Measurements from ENCODE around the gene TMEM60. TPM values are rescaled to one million over a fixed set of nuclear protein-coding genes. Genes with fewer than 3 reads are reported as not detected.

TMEM60 gene
- total and polyA plus RNA-seq, 2 donors (not counting 3 experiments of a cell fraction or from before 2014, with no cell fraction given), result 15.8 to 19.5 TPM

GRCh38 chr7:77765481-77765880 is 32.8 kb downstream of the TMEM60 start:
- no peak overlapping the region for H3K27ac ChIP-seq (ENCODE audit: insufficient read depth, low read depth, low read length)
- no peaks in the 10 kb centered on the region for H3K4me1 ChIP-seq (ENCODE audit: control insufficient read depth, extremely low read depth, insufficient read depth, low read length)
- H3K9me1 ChIP-seq (replicated peaks; ENCODE audit: control insufficient read depth, extremely low read depth, insufficient read depth, low read length), result no peaks in the 10 kb centered on the region
- TF ChIP-seq POLR2AphosphoS5 (IDR thresholded peaks at IDR 0.05; ENCODE audit: insufficient read depth, low read depth, low read length) (no peak), JUN (IDR thresholded peaks at IDR 0.05; ENCODE audit: borderline replicate concordance, insufficient read depth, insufficient read length, low read depth) (no peak), CTCF (IDR thresholded peaks at IDR 0.05; ENCODE audit: extremely low read depth in 1 of 2, insufficient read depth in 1 of 2, low read depth in 1 of 2, low read length in 2 of 2) (no peak), EZH2 (IDR thresholded peaks at IDR 0.05; ENCODE audit: borderline replicate concordance, low read depth, low read length, severe bottlenecking) (no peak), POLR2A (IDR thresholded peaks at IDR 0.05; ENCODE audit: low read depth, low read length) (no peak), FOS (IDR thresholded peaks at IDR 0.05; ENCODE audit: borderline replicate concordance, insufficient read depth, low read length) (no peak), MAX (IDR thresholded peaks at IDR 0.05; ENCODE audit: insufficient read depth, insufficient read length) (no peak), MYC (IDR thresholded peaks at IDR 0.05; ENCODE audit: low read depth, low read length) (no peak), GATA2 (IDR thresholded peaks at IDR 0.05; ENCODE audit: insufficient read depth, insufficient read length, low read depth, low read length) (no peak)
- ChIA-PET POLR2A (no interaction called here), CTCF (interaction anchor here (1.0 to 2.7 kb wide), 3 partner anchors 8 to 274 kb away, joined by 3 to 10 read pairs (median 4); no protein-coding TSS in a partner anchor)
- H3K4me3 ChIP-seq (replicated peaks in 1 of 3; ENCODE audit: insufficient read depth in 1 of 3, low read depth in 1 of 3, low read length in 3 of 3), result no peak overlapping the region
- FAIRE-seq (no peak), DNase-seq (ENCODE audit: low read depth, low spot score) (no peak)
- no peak overlapping the region for H3K4me2 ChIP-seq (ENCODE audit: insufficient read depth, low read length)
- H3K36me3 ChIP-seq (ENCODE audit: control insufficient read depth in 2 of 2, extremely low read depth in 1 of 2, insufficient read depth in 2 of 2, low read length in 2 of 2), result no peaks in the 10 kb centered on the region
- intact Hi-C loops (cut with micrococcal nuclease), result no loop called here
- no peaks in the 10 kb centered on the region for H3K27me3 ChIP-seq (ENCODE audit: control insufficient read depth in 2 of 2, insufficient read depth in 2 of 2, low read length in 2 of 2)
- no peaks in the 10 kb centered on the region for H3K9me3 ChIP-seq (replicated peaks; ENCODE audit: control insufficient read depth, insufficient read depth, low read length)
- H3K79me2 ChIP-seq (ENCODE audit: control insufficient read depth, insufficient read depth, low read length), result peaks cover 11% of the 10 kb centered on the region
- dilution Hi-C loops (cut with MboI; ENCODE audit: extremely low pct_ligation_motif_present, low sequenced_read_pairs), result no loop called here
- no TSS peak for BruUV-seq (replicated peaks)
- no peak overlapping the region for H2AFZ ChIP-seq (ENCODE audit: low read depth, low read length)
- H4K20me1 ChIP-seq (replicated peaks; ENCODE audit: control insufficient read depth, extremely low read depth, insufficient read depth, low read length), result no peaks in the 10 kb centered on the region
- no peak overlapping the region for H3K9ac ChIP-seq (replicated peaks; ENCODE audit: extremely low read depth, insufficient read depth, low read length)
